GM12865 (cell line): ENCODE data around the gene EP300.
"Not testable (repeated sequence)": the region's sequence is repeated elsewhere in the genome, so short reads cannot be mapped to it uniquely, and the experiment has no call there.

Experiments used
- DNase-seq: peaks from one replicate; pipeline ENCODE4 v3.0.0; 2010; ENCODE audit warnings: low read depth
- H3K4me3 ChIP-seq: 2 replicates; pipeline ENCODE4 v1.5.1; 2011; ENCODE audit warnings: mild to moderate bottlenecking, low read depth, low read length, control low read depth
- CTCF ChIP-seq: IDR thresholded peaks from 2 replicates; pipeline ENCODE4 v1.5.1; 2011; ENCODE audit warnings: low read length, control low read depth, low read depth, inconsistent platforms; ENCODE audit not compliant: insufficient read depth; ENCODE audit errors: missing control alignments

The EP300 gene

GRCh38 chr22:41178425-41178975 is 86.1 kb downstream of the EP300 start:
- TF ChIP-seq CTCF, result no peak

GRCh38 chr22:41180362-41180761 is 88.0 kb downstream of the EP300 start:
- H3K4me3 ChIP-seq, DNase-seq: not testable (repeated sequence)

More at GRCh38 chr22:41178425-41178975, 86.1 kb downstream of the EP300 start:
- H3K4me3 ChIP-seq, result no peak overlapping the region
- DNase-seq, result no peak

- no peak overlapping the region for H3K4me3 ChIP-seq
- no peak for DNase-seq
- TF ChIP-seq CTCF, result no peak
Measured at GRCh38 chr22:41180926-41181325, 88.5 kb downstream of the EP300 start.

- no peak for TF ChIP-seq CTCF
- no peak for DNase-seq
- no peak overlapping the region for H3K4me3 ChIP-seq
Measured at GRCh38 chr22:41181349-41182241, 89.2 kb downstream of the EP300 start.

GRCh38 chr22:41184679-41185078 is 92.3 kb downstream of the EP300 start:
- H3K4me3 ChIP-seq, result no peak overlapping the region
- TF ChIP-seq CTCF, result no peak
- no peak for DNase-seq

GRCh38 chr22:41191467-41191866 is 99.1 kb downstream of the EP300 start:
- H3K4me3 ChIP-seq, result no peak overlapping the region
- DNase-seq, result no peak
- no peak for TF ChIP-seq CTCF

GRCh38 chr22:41193829-41194228 is 101.4 kb downstream of the EP300 start:
- no peak for DNase-seq
- no peak for TF ChIP-seq CTCF
- H3K4me3 ChIP-seq, result no peak overlapping the region
